PFSK-1 (cell line): ENCODE measurements around the gene NME9.

Experiments
- FOXP2 ChIP-seq: optimal IDR thresholded peaks from 2 replicates; pipeline ENCODE3; 2011; ENCODE audit warnings: borderline replicate concordance, control low read depth, inconsistent platforms; ENCODE audit not compliant: insufficient read depth; ENCODE audit errors: extremely low read length, extremely low read depth
- POLR2AphosphoS5 ChIP-seq: IDR thresholded peaks from 2 replicates; pipeline ENCODE4 v1.6.1; 2012; ENCODE audit warnings: low read depth, mild to moderate bottlenecking, control low read depth, low read length, moderate library complexity
- REST ChIP-seq, 2 experiments: IDR thresholded peaks; 2 replicates each; pipeline versions ENCODE4 v1.6.1 to v1.8.0; 2011 to 2012; ENCODE audit warnings: low read depth in 2 of 2, low read length in 2 of 2, control low read depth in 1 of 2, inconsistent platforms in 1 of 2, mild to moderate bottlenecking in 1 of 2, moderate library complexity in 1 of 2; ENCODE audit not compliant: insufficient read depth in 1 of 2
- SIN3A ChIP-seq: IDR thresholded peaks from 2 replicates; pipeline ENCODE4 v1.6.1; 2012; ENCODE audit warnings: mild to moderate bottlenecking, low read length, moderate library complexity, borderline replicate concordance; ENCODE audit not compliant: insufficient read depth
- TAF1 ChIP-seq: IDR thresholded peaks from 2 replicates; pipeline ENCODE4 v1.6.1; 2012; ENCODE audit warnings: low read length, control low read depth, borderline replicate concordance; ENCODE audit not compliant: insufficient read depth

NME9 gene

DNA sequence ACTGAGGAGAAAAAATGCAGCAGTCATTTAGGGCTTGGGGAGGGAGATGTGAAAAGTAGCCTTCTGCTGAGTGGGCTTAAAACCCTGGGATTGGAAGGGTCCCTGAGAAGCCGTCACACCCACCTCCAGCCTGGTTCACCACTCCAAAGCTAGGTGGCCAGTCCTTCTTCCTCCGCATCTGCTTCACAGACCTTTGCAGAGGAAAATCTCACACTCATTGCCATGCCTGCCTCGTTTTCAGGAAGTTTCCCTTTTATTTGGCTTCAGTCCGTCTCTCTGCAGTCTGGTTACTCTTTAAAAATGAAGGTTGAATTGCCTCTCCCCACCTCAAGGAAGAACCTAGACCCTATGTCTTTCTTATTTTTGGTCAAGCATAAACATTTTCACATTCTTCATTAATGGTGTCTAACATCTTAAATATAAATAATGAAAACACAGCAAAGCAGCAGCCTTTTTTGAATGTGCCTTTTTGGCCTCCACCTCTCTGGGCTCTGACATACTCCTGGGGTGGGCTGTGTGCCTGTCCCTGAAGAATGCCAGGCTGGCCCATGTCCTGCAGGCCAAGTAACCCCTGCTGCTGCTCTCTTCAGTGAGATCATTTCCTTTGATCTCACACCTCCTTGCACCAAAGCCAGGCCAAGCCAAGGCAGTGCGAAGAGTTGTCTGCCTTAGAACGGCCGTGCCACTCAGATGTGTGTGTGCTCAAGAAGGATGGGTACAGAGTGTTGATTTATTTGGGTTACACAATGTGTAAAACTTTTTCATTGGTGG lies 29.7 kb upstream of the NME9 start:
- no peak for TF ChIP-seq TAF1
- no peak for TF ChIP-seq REST (IDR thresholded peaks at IDR 0.05; ENCODE audit: insufficient read depth in 1 of 2, low read depth in 2 of 2, low read length in 2 of 2)

GRCh38 chr3:138356730-138357405 lies 27.2 kb upstream of the NME9 start:
- TF ChIP-seq SIN3A (no peak), FOXP2 (no peak), REST (IDR thresholded peaks at IDR 0.05; ENCODE audit: insufficient read depth in 1 of 2, low read depth in 2 of 2, low read length in 2 of 2) (no peak)

DNA sequence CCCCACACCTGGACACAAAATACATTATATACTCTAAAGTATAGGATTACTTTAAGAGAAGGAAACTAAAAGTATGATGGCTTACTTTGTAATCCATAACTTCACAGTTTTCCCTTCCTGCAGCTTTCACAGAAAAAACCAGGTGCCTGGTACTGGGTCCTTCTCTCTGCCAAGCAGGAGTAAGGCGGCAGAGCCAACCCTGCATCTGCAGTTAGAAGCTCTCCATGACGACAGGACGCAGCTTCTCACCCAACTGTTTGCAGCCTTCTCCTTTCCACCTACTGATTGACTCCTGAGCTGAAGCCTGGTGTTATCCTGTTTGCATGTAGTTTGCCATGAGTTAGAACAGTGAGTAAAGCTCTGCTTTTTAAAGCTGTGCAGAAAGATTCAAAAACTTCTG lies 25.4 kb upstream of the NME9 start:
- no peak for TF ChIP-seq REST (IDR thresholded peaks at IDR 0.05; ENCODE audit: insufficient read depth in 1 of 2, low read depth in 2 of 2, low read length in 2 of 2)
- TF ChIP-seq SIN3A: no peak
- TF ChIP-seq POLR2AphosphoS5: no peak
- no peak for TF ChIP-seq TAF1
- no peak for TF ChIP-seq FOXP2

DNA sequence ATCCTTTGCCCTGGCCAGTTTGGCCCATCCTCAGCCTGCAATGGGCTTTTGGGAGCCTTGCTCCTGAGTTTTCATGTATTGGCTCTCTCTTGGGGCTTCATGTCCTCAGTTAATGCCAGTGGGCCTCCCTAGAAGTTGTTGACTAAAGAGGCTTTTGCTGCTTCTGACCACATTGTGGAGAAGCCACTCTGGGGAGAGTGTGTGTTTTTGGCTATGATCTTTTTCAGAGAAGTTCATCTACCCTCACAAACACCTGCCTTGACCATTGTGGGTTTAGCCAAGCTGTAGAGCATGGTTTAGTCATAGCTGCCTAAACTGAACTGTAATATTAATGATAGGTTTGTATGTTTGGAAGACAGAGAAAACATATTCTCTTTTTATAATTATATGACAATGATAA lies 24.7 kb upstream of the NME9 start:
- no peak for TF ChIP-seq FOXP2
- TF ChIP-seq SIN3A: no peak
- no peak for TF ChIP-seq REST (IDR thresholded peaks at IDR 0.05; ENCODE audit: insufficient read depth in 1 of 2, low read depth in 2 of 2, low read length in 2 of 2)
- no peak for TF ChIP-seq TAF1
- TF ChIP-seq POLR2AphosphoS5: no peak

- no peak for TF ChIP-seq TAF1
- TF ChIP-seq REST (IDR thresholded peaks at IDR 0.05; ENCODE audit: insufficient read depth in 1 of 2, low read depth in 2 of 2, low read length in 2 of 2): no peak
- no peak for TF ChIP-seq FOXP2
- TF ChIP-seq POLR2AphosphoS5: no peak
- TF ChIP-seq SIN3A: no peak
These were observed 22.4 kb upstream of the NME9 start for GRCh38 chr3:138351916-138352550.
